GM19467 (cell line): ENCODE measurements around the gene PLEK2.
"Not testable (repeated sequence)": the region's sequence is repeated elsewhere in the genome, so short reads cannot be mapped to it uniquely, and the experiment has no call there.

Experiments used
- ATAC-seq: cut with Tn5 transposase; IDR thresholded peaks from one replicate; pipeline ENCODE4 v1.9.1; 2021; ENCODE audit warnings: mild to moderate bottlenecking, moderate library complexity; ENCODE audit not compliant: unreplicated experiment

The PLEK2 gene

GRCh38 chr14:67411820-67412421, at the start of gene PLEK2:
Gene PLEK2 (minus strand): TSS chr14:67412165. CDS start chr14:67412059, 106 bp downstream.
- ATAC-seq: no peak

- ATAC-seq: no peak
These were observed 49.5 kb upstream of the PLEK2 start for GRCh38 chr14:67461341-67461985.

- ATAC-seq: no peak
These were observed 47.4 kb upstream of the PLEK2 start for GRCh38 chr14:67459336-67459735.

GRCh38 chr14:67457782-67458181, 45.8 kb upstream of the PLEK2 start:
- ATAC-seq: no peak

- ATAC-seq: no peak
These were observed 44.8 kb upstream of the PLEK2 start for GRCh38 chr14:67456732-67457131.

- ATAC-seq: no peak
These were observed 41.8 kb upstream of the PLEK2 start for GRCh38 chr14:67453575-67454300.

- ATAC-seq: not testable (repeated sequence)
These were observed 39.7 kb upstream of the PLEK2 start for GRCh38 chr14:67451667-67452066.

- no peak for ATAC-seq
These were observed 37.1 kb upstream of the PLEK2 start for GRCh38 chr14:67449096-67449495.

- no peak for ATAC-seq
These were observed 35.0 kb upstream of the PLEK2 start for GRCh38 chr14:67447033-67447381.

- no peak for ATAC-seq
These were observed 34.5 kb upstream of the PLEK2 start for GRCh38 chr14:67446371-67447032.

- no peak for ATAC-seq
These were observed 32.4 kb upstream of the PLEK2 start for GRCh38 chr14:67444395-67444794.

GRCh38 chr14:67442139-67442906, 30.4 kb upstream of the PLEK2 start:
- no peak for ATAC-seq

- no peak for ATAC-seq
These were observed 29.7 kb upstream of the PLEK2 start for GRCh38 chr14:67441672-67442071.

- ATAC-seq: no peak
These were observed 29.3 kb upstream of the PLEK2 start for GRCh38 chr14:67441256-67441655.

- no peak for ATAC-seq
These were observed 28.5 kb upstream of the PLEK2 start for GRCh38 chr14:67440513-67440912.

GRCh38 chr14:67438969-67439368, 27.0 kb upstream of the PLEK2 start:
- no peak for ATAC-seq

- no peak for ATAC-seq
These were observed 24.3 kb upstream of the PLEK2 start for GRCh38 chr14:67436006-67436866.

- ATAC-seq: no peak
These were observed 23.6 kb upstream of the PLEK2 start for GRCh38 chr14:67435603-67436002.

- no peak for ATAC-seq
These were observed 20.1 kb upstream of the PLEK2 start for GRCh38 chr14:67432050-67432564.
